Tibial artery (tissue), 4 donors: ENCODE data around the gene RHEB.

Experiments
- DNase-seq, 2 donors: peaks; one replicate each; pipeline ENCODE4 v3.0.0-alpha.2; 2019
- H3K27ac ChIP-seq, 2 donors: fragments of 200-600 bp; sonication (generic) in 1 of 2; 1 replicate in 1 of 2; 2 replicates in 1 of 2; pipeline ENCODE4 v1.5.1; 2018 to 2019; ENCODE audit warnings: mild to moderate bottlenecking in 1 of 2
- H3K27me3 ChIP-seq, 2 donors: fragments of 200-600 bp; sonication (generic) in 1 of 2; one replicate each; pipeline versions ENCODE4 v1.5.1 to v1.6.0; 2016 to 2019
- H3K36me3 ChIP-seq, 3 donors: fragments of 200-600 bp; sonication (generic) in 2 of 3; one replicate each; pipeline ENCODE4 v1.5.1; 2016 to 2019; ENCODE audit warnings: mild to moderate bottlenecking in 2 of 3
- H3K4me1 ChIP-seq, 4 donors: fragments of 200-600 bp; sonication (generic) in 2 of 4; 1 replicate in 3 of 4; 2 replicates in 1 of 4; pipeline ENCODE4 v1.5.1; 2016 to 2019
- H3K4me3 ChIP-seq, 2 donors: fragments of 200-600 bp; sonication (generic) in 1 of 2; 1 replicate in 1 of 2; 2 replicates in 1 of 2; pipeline ENCODE4 v1.5.1; 2018 to 2019; ENCODE audit warnings: mild to moderate bottlenecking in 2 of 2
- H3K9me3 ChIP-seq, 3 donors: fragments of 200-600 bp; sonication (generic) in 1 of 3; one replicate each; pipeline ENCODE4 v1.5.1; 2016 to 2019
- intact Hi-C: fragments of 100-400 bp; cut with DNase I; formaldehyde crosslinking; loops from one replicate; pipeline ENCODE4 v1.15.0; 2023; ENCODE audit warnings: low total_unique reads
- TF ChIP-seq, protein P1 (sequence below), 2 experiments: fragments of 200-600 bp in 1 of 2; fragments of 450-650 bp in 1 of 2; IDR thresholded peaks; one replicate each; pipeline ENCODE4 v1.5.1; 2017 to 2019; ENCODE audit warnings: antibody characterized with exemption in 2 of 2, mild to moderate bottlenecking in 1 of 2, moderate library complexity in 1 of 2

The RHEB gene

DNA sequence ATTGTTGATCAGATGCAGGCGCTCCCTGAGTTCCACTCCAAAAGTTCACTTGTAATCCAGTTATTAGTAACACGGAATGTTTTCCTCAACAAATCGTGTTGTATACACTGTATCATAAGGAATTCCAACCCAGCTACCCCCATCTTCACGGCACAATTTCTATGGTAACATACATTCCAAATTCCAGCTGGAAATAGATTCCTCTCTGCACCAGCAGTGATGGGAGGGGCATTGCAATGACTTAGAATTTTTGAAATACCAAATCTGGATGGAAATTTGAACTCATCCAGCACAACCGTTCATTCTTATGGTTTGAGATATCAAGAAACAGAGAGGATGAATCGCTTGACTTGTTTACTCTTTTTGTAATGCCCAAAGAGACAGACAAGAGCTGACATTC is 38.9 kb upstream of the RHEB start:
- intact Hi-C loops = no loop called here
- H3K4me3 ChIP-seq = no peak overlapping the region

DNA sequence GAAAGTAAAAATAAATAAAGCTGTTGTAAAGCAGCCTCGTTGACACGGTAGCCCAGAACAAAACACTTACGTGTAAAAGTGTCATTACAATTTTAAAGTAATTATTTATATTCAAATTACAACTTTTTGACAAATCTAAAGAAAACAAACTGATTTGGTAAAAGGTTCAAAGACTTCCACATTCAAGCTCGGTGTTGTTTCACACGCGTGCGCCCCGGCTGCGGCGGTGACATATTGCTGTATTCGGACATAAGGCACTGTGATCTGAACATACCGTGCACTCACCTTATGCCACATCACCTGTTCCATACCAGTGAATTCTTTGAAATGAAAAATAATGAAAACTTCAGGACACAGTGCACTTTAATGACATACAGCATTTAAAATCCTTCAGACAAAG is 36.9 kb upstream of the RHEB start:
- Histone ChIP-seq H3K27me3 (no peaks in the 10 kb centered on the region), H3K9me3 (no peaks in the 10 kb centered on the region), H3K4me1 (peaks cover 0 to 4% (median 3%) of the 10 kb centered on the region in 4 donors), H3K36me3 (peaks cover 48 to 63% (median 63%) of the 10 kb centered on the region in 3 donors), H3K27ac (no peak overlapping the region), H3K4me3 (no peak overlapping the region)
- intact Hi-C loops = no loop called here
- DNase-seq = no peak
- TF ChIP-seq, protein P1, sequence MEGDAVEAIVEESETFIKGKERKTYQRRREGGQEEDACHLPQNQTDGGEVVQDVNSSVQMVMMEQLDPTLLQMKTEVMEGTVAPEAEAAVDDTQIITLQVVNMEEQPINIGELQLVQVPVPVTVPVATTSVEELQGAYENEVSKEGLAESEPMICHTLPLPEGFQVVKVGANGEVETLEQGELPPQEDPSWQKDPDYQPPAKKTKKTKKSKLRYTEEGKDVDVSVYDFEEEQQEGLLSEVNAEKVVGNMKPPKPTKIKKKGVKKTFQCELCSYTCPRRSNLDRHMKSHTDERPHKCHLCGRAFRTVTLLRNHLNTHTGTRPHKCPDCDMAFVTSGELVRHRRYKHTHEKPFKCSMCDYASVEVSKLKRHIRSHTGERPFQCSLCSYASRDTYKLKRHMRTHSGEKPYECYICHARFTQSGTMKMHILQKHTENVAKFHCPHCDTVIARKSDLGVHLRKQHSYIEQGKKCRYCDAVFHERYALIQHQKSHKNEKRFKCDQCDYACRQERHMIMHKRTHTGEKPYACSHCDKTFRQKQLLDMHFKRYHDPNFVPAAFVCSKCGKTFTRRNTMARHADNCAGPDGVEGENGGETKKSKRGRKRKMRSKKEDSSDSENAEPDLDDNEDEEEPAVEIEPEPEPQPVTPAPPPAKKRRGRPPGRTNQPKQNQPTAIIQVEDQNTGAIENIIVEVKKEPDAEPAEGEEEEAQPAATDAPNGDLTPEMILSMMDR (IDR thresholded peaks at IDR 0.05) = no peak

More for the DNA sequence above, 38.9 kb upstream of the RHEB start:
- Histone ChIP-seq H3K36me3 (peaks cover 67 to 81% (median 79%) of the 10 kb centered on the region in 3 donors), H3K27me3 (no peaks in the 10 kb centered on the region), H3K27ac (no peak overlapping the region), H3K9me3 (no peaks in the 10 kb centered on the region), H3K4me1 (peaks cover 0 to 4% (median 0%) of the 10 kb centered on the region in 4 donors)
- TF ChIP-seq, protein P1 (IDR thresholded peaks at IDR 0.05) = no peak
- no peak for DNase-seq

GRCh38 chr7:151553356-151553755 is 33.7 kb upstream of the RHEB start:
- H3K9me3 ChIP-seq = no peaks in the 10 kb centered on the region
- DNase-seq = no peak
- no peaks in the 10 kb centered on the region for H3K27me3 ChIP-seq
- no peak overlapping the region for H3K27ac ChIP-seq
- no peak overlapping the region for H3K4me3 ChIP-seq
- TF ChIP-seq, protein P1 (IDR thresholded peaks at IDR 0.05) = no peak
- H3K4me1 ChIP-seq = peaks cover 0 to 3% (median 2%) of the 10 kb centered on the region in 4 donors
- intact Hi-C loops = no loop called here
- H3K36me3 ChIP-seq = peaks cover 18 to 32% (median 31%) of the 10 kb centered on the region in 3 donors

DNA sequence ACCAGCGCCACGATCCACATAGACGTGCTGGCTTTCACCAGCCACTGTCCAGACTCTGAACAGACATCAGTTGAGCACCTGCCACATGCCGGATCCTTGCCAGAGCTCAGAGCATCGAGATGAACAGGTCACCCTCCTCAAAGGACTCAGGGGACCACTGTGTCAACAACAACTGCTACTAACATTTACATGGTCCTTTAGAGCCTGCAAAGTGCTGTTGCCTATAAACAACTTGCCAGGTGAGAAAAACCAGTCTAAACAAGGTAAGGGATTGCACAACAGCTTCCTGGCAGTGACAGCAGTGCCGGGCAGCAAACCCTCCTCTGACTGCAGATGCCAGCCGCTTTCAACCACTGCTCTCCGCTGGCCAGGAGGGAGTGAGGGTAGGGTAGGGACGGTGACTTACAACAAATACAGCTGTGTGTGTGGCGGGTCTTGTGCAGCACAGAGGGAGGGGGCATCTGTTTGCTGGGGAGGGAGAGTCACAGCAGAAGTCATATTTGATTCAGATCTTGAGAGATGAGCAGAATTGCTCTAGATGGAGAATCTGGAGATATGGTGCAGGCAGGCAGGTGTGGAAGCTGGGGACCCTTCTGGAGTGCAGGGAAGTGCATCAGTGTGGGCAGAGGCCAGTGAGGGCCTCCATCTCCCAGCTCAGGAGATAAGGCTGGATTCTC is 32.8 kb upstream of the RHEB start:
- H3K4me3 ChIP-seq = no peak overlapping the region
- H3K9me3 ChIP-seq = no peaks in the 10 kb centered on the region
- no peak overlapping the region for H3K27ac ChIP-seq
- H3K27me3 ChIP-seq = no peaks in the 10 kb centered on the region
- H3K4me1 ChIP-seq = peaks cover 0 to 3% (median 1%) of the 10 kb centered on the region in 4 donors
- intact Hi-C loops = no loop called here
- DNase-seq = no peak
- TF ChIP-seq, protein P1 (IDR thresholded peaks at IDR 0.05) = no peak
- peaks cover 11 to 23% (median 22%) of the 10 kb centered on the region in 3 donors for H3K36me3 ChIP-seq

- no peak overlapping the region for H3K27ac ChIP-seq
- peaks cover 0 to 3% (median 1%) of the 10 kb centered on the region in 4 donors for H3K4me1 ChIP-seq
- peaks cover 6 to 16% (median 16%) of the 10 kb centered on the region in 3 donors for H3K36me3 ChIP-seq
- DNase-seq = no peak
- no peaks in the 10 kb centered on the region for H3K27me3 ChIP-seq
- H3K4me3 ChIP-seq = no peak overlapping the region
- H3K9me3 ChIP-seq = no peaks in the 10 kb centered on the region
- TF ChIP-seq, protein P1 (IDR thresholded peaks at IDR 0.05) = no peak
- intact Hi-C loops = no loop called here
Measured at GRCh38 chr7:151551820-151552219, 32.1 kb upstream of the RHEB start.
